MM.1S (cell line): ENCODE results near the gene ID3.

Experiments
- DNase-seq: peaks from one replicate; pipeline ENCODE4 v3.0.0-alpha.2; 2015
- H2AFZ ChIP-seq: fragments of 300-600 bp; sonication (generic); 2 replicates; pipeline ENCODE4 v1.6.0; 2016; ENCODE audit warnings: antibody characterized with exemption, low read length
- H3F3A ChIP-seq: fragments of 300-600 bp; sonication (generic); 2 replicates; pipeline ENCODE4 v1.6.1; 2016; ENCODE audit warnings: mild to moderate bottlenecking, antibody characterized with exemption, low read length, moderate library complexity, mixed read lengths; ENCODE audit not compliant: insufficient read depth
- H3K27ac ChIP-seq: fragments of 300-600 bp; sonication (generic); 2 replicates; pipeline ENCODE4 v1.5.1; 2016; ENCODE audit warnings: mild to moderate bottlenecking, low read length
- H3K27me3 ChIP-seq: fragments of 300-600 bp; sonication (generic); replicated peaks from 2 replicates; pipeline ENCODE4 v1.6.0; 2016; ENCODE audit warnings: low read length; ENCODE audit not compliant: insufficient read depth
- H3K36me3 ChIP-seq: fragments of 300-600 bp; sonication (generic); replicated peaks from 2 replicates; pipeline ENCODE4 v1.6.1; 2016; ENCODE audit warnings: mild to moderate bottlenecking, low read length, mixed read lengths; ENCODE audit not compliant: insufficient read depth
- H3K4me1 ChIP-seq: fragments of 300-600 bp; sonication (generic); 2 replicates; pipeline ENCODE4 v1.6.1; 2016; ENCODE audit warnings: low read length, mixed read lengths
- H3K4me2 ChIP-seq: fragments of 300-600 bp; sonication (generic); 2 replicates; pipeline ENCODE4 v1.6.0; 2016; ENCODE audit warnings: low read depth, low read length
- H3K4me3 ChIP-seq: fragments of 300-600 bp; sonication (generic); 2 replicates; pipeline ENCODE4 v1.5.1; 2016; ENCODE audit warnings: low read length, mixed read lengths
- H3K79me2 ChIP-seq: fragments of 300-600 bp; sonication (generic); 2 replicates; pipeline ENCODE4 v1.6.1; 2016; ENCODE audit warnings: mixed run types, low read length, mixed read lengths
- H3K9ac ChIP-seq: fragments of 300-600 bp; sonication (generic); 2 replicates; pipeline ENCODE4 v1.6.1; 2016; ENCODE audit warnings: low read length, mixed read lengths
- H3K9me2 ChIP-seq: fragments of 300-600 bp; sonication (generic); replicated peaks from 2 replicates; pipeline ENCODE4 v1.6.1; 2016; ENCODE audit warnings: mild to moderate bottlenecking, low read length, mixed read lengths; ENCODE audit not compliant: insufficient read depth
- H3K9me3 ChIP-seq: fragments of 300-600 bp; sonication (generic); replicated peaks from 2 replicates; pipeline ENCODE4 v1.6.1; 2016; ENCODE audit warnings: mild to moderate bottlenecking, low read length, mixed read lengths; ENCODE audit not compliant: insufficient read depth
- H4K20me1 ChIP-seq: fragments of 300-600 bp; sonication (generic); 2 replicates; pipeline ENCODE4 v1.6.1; 2016; ENCODE audit warnings: mild to moderate bottlenecking, low read length, moderate library complexity, mixed read lengths; ENCODE audit not compliant: insufficient read depth
- CTCF ChIP-seq: fragments of 300-600 bp; sonication (generic); IDR thresholded peaks from 2 replicates; pipeline ENCODE4 v1.5.1; 2016; ENCODE audit warnings: antibody characterized with exemption, low read length, mixed read lengths
- EZH2 ChIP-seq: fragments of 300-600 bp; sonication (generic); optimal IDR thresholded peaks from 2 replicates; pipeline ENCODE3; 2017; ENCODE audit warnings: low read depth, mild to moderate bottlenecking, antibody characterized with exemption, low read length, mixed read lengths
- EZH2phosphoT487 ChIP-seq: fragments of 300-600 bp; sonication (generic); IDR thresholded peaks from 2 replicates; pipeline ENCODE4 v1.6.1; 2018; ENCODE audit warnings: antibody characterized with exemption, low read length

Gene ID3

GRCh38 chr1:23563755-23564374, 4.6 kb upstream of the ID3 start:
- Histone ChIP-seq H3K9me3 (no peaks in the 10 kb centered on the region), H3K9me2 (no peaks in the 10 kb centered on the region), H4K20me1 (no peaks in the 10 kb centered on the region), H3K27me3 (peaks cover 36% of the 10 kb centered on the region), H3K36me3 (no peaks in the 10 kb centered on the region), H2AFZ (no peak overlapping the region), H3K27ac (no peak overlapping the region), H3K4me3 (no peak overlapping the region), H3F3A (peaks cover 20% of the 10 kb centered on the region), H3K4me2 (no peak overlapping the region), H3K4me1 (peaks cover 10% of the 10 kb centered on the region), H3K79me2 (peaks cover 4% of the 10 kb centered on the region), H3K9ac (no peak overlapping the region)
- TF ChIP-seq EZH2phosphoT487 (no peak), CTCF (no peak), EZH2 (no peak)
- no peak for DNase-seq

- H4K20me1 ChIP-seq: no peaks in the 10 kb centered on the region
- H3K36me3 ChIP-seq: no peaks in the 10 kb centered on the region
- no peak overlapping the region for H3K9ac ChIP-seq
- peaks cover 29% of the 10 kb centered on the region for H3F3A ChIP-seq
- H3K27me3 ChIP-seq: peaks cover 27% of the 10 kb centered on the region
- H3K79me2 ChIP-seq: peaks cover 9% of the 10 kb centered on the region
- H3K4me1 ChIP-seq: peaks cover 10% of the 10 kb centered on the region
- TF ChIP-seq EZH2phosphoT487 (no peak), EZH2 (no peak), CTCF (no peak)
- H3K4me3 ChIP-seq: no peak overlapping the region
- no peaks in the 10 kb centered on the region for H3K9me3 ChIP-seq
- H3K27ac ChIP-seq: no peak overlapping the region
- DNase-seq: no peak
- no peaks in the 10 kb centered on the region for H3K9me2 ChIP-seq
- H2AFZ ChIP-seq: no peak overlapping the region
- H3K4me2 ChIP-seq: peak overlapping the region; percentile 78; the same call in 1 of the 2 replicates
Measured at GRCh38 chr1:23563003-23563402, 3.7 kb upstream of the ID3 start.

GRCh38 chr1:23562137-23562876, 3.0 kb upstream of the ID3 start:
- Histone ChIP-seq H4K20me1 (no peaks in the 10 kb centered on the region), H3K79me2 (peaks cover 9% of the 10 kb centered on the region), H3F3A (peaks cover 36% of the 10 kb centered on the region), H3K4me3 (peak overlapping the region; percentile 40; the same call in 1 of the 2 replicates), H3K4me2 (peak overlapping the region; percentile 78), H3K9me3 (no peaks in the 10 kb centered on the region), H3K27ac (peak overlapping the region; percentile 26; the same call in 1 of the 2 replicates), H3K9me2 (no peaks in the 10 kb centered on the region), H3K9ac (peak overlapping the region; percentile 1; the same call in 1 of the 2 replicates), H3K36me3 (no peaks in the 10 kb centered on the region), H2AFZ (peak overlapping the region; percentile 28; the same call in 1 of the 2 replicates), H3K27me3 (peaks cover 22% of the 10 kb centered on the region), H3K4me1 (peaks cover 14% of the 10 kb centered on the region)
- peak; percentile 85 for DNase-seq
- TF ChIP-seq EZH2phosphoT487: no peak
- no peak for TF ChIP-seq EZH2
- no peak for TF ChIP-seq CTCF
